Measurements from ENCODE around the gene XYLT2. TPM values are rescaled to one million over a fixed set of nuclear protein-coding genes. Genes with fewer than 3 reads are reported as not detected.

Gene XYLT2
- total and polyA plus RNA-seq, 10 of the 15 experiments (the other 5 are each of a cell fraction or from before 2014, with no cell fraction given): 0.82 to 20.6 (median 13.0) TPM

DNA sequence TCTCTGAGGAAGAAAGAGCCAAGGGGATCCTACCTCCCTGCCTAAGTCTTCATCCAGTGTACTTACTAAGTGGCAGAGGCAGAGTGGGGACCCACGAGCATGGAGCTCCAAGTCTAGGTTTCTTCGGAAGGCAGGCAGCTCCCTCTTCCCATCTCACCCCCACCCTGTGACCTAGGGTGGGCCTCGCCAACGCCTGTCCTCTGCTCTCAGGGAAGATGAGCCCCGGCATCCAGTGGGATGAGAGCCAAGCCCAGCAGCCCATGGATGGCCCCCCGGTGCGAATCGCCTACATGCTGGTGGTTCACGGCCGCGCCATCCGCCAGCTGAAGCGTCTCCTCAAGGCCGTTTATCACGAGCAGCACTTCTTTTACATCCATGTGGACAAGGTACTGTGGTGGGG lies 8.3 kb downstream of the XYLT2 start (continued):
- TF ChIP-seq, protein P1, sequence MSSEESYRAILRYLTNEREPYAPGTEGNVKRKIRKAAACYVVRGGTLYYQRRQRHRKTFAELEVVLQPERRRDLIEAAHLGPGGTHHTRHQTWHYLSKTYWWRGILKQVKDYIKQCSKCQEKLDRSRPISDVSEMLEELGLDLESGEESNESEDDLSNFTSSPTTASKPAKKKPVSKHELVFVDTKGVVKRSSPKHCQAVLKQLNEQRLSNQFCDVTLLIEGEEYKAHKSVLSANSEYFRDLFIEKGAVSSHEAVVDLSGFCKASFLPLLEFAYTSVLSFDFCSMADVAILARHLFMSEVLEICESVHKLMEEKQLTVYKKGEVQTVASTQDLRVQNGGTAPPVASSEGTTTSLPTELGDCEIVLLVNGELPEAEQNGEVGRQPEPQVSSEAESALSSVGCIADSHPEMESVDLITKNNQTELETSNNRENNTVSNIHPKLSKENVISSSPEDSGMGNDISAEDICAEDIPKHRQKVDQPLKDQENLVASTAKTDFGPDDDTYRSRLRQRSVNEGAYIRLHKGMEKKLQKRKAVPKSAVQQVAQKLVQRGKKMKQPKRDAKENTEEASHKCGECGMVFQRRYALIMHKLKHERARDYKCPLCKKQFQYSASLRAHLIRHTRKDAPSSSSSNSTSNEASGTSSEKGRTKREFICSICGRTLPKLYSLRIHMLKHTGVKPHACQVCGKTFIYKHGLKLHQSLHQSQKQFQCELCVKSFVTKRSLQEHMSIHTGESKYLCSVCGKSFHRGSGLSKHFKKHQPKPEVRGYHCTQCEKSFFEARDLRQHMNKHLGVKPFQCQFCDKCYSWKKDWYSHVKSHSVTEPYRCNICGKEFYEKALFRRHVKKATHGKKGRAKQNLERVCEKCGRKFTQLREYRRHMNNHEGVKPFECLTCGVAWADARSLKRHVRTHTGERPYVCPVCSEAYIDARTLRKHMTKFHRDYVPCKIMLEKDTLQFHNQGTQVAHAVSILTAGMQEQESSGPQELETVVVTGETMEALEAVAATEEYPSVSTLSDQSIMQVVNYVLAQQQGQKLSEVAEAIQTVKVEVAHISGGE (CRISPR knock-in tag; IDR thresholded peaks at IDR 0.05): no peak

DNA sequence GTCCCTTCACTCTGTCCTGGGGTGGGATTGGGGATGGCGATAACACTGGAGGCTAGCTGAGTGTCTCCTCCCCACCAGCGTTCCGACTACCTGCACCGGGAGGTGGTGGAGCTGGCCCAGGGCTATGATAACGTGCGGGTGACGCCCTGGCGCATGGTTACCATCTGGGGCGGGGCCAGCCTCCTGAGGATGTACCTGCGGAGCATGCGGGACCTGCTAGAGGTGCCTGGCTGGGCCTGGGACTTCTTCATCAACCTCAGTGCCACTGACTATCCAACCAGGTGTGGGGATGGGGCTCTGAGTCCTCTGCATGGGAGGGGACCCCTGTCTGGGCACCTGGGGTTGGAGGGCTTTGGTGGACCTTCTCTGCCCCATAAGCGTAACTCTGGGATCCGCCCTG lies 8.8 kb downstream of the XYLT2 start:
- TF ChIP-seq POLR2A (IDR thresholded peaks at IDR 0.05; ENCODE audit: low read depth, low read length) (peak; percentile 37; the same call in 1 of the 2 replicates), NFXL1 (IDR thresholded peaks at IDR 0.05; ENCODE audit: borderline replicate concordance) (no peak), NFIC (IDR thresholded peaks at IDR 0.05; ENCODE audit: low read depth, low read length) (no peak)
- TF ChIP-seq, protein P2, sequence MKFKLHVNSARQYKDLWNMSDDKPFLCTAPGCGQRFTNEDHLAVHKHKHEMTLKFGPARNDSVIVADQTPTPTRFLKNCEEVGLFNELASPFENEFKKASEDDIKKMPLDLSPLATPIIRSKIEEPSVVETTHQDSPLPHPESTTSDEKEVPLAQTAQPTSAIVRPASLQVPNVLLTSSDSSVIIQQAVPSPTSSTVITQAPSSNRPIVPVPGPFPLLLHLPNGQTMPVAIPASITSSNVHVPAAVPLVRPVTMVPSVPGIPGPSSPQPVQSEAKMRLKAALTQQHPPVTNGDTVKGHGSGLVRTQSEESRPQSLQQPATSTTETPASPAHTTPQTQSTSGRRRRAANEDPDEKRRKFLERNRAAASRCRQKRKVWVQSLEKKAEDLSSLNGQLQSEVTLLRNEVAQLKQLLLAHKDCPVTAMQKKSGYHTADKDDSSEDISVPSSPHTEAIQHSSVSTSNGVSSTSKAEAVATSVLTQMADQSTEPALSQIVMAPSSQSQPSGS (IDR thresholded peaks at IDR 0.05; ENCODE audit: low read length): no peak
- no TSS peak for BruUV-seq (replicated peaks)
- peaks cover 6 to 35% of the 10 kb centered on the region in 2 experiments; a peak in 3 of 4 replicates for H3K36me3 ChIP-seq (ENCODE audit: control insufficient read depth in 2 of 2, insufficient read depth in 2 of 2, low read length in 1 of 2)
- intact Hi-C loops (cut with micrococcal nuclease; ENCODE audit: unreplicated experiment): no loop called here
- in situ Hi-C loops (cut with MboI): no loop called here
- H4K20me1 ChIP-seq (ENCODE audit: control insufficient read depth, insufficient read depth): no peaks in the 10 kb centered on the region
- FAIRE-seq (no peak), DNase-seq (ENCODE audit: low read depth, low spot score) (no peak), ATAC-seq (no peak)
- SMC1A ChIA-PET (ENCODE audit: uncharacterized antibody, unreplicated experiment): no interaction called here
- 98% methylated on average over 13 of the region's 13 CpGs for WGBS (ENCODE audit: insufficient coverage, insufficient replicate concordance, low lambda C conversion rate, missing lambda C conversion rate)
- H3K27me3 ChIP-seq (replicated peaks in 1 of 2; ENCODE audit: control insufficient read depth in 2 of 2, insufficient read depth in 2 of 2, low read length in 1 of 2): no peaks in the 10 kb centered on the region
- CTCF ChIA-PET: no interaction called here
- no peak overlapping the region for H3K4me3 ChIP-seq
- no peak overlapping the region for H2AFZ ChIP-seq (ENCODE audit: control insufficient read depth, low read depth, low read length)
- no peaks in the 10 kb centered on the region for H3K9me3 ChIP-seq (replicated peaks; ENCODE audit: control insufficient read depth, insufficient read depth, low read length)
- H3K27ac ChIP-seq (ENCODE audit: control insufficient read depth, insufficient read depth): no peak overlapping the region
- POLR2A ChIA-PET: interaction anchor here (0.6 kb wide), 1 partner anchor 71 kb away, joined by 3 read pairs; the partner anchor contains the start of gene ACSF2
- RAD21 ChIA-PET (ENCODE audit: unreplicated experiment): no interaction called here
- H3K79me2 ChIP-seq (ENCODE audit: control insufficient read depth, insufficient read depth, low read length): no peaks in the 10 kb centered on the region
- no peak overlapping the region for H3K9ac ChIP-seq (ENCODE audit: control insufficient read depth, insufficient read depth, low read length)
- no peak overlapping the region for H3K4me2 ChIP-seq (ENCODE audit: control insufficient read depth, insufficient read depth)
- no peaks in the 10 kb centered on the region for H3K4me1 ChIP-seq (ENCODE audit: control insufficient read depth, insufficient read depth, low read length)

Data from GM12878 (cell line).